Endothelial cell of umbilical vein (primary cell): ENCODE measurements around the gene GBF1. TPM values are rescaled to one million over a fixed set of nuclear protein-coding genes. Genes with fewer than 3 reads are reported as not detected.

ENCODE experiments used
- BruUV-seq: library from RNA; stranded (reverse); fragments of 400-500 nt; replicated peaks from 2 replicates; lab custom pipeline; 2021; lab: Mats Ljungman, UMichigan
- CTCF ChIA-PET: fragments of 300-600, 350-600 bp; sonication (Branson Sonifier 250); formaldehyde crosslinking; loops from one replicate; lab custom pipeline; 2021; ENCODE audit warnings: antibody characterized with exemption, inconsistent platforms; lab: Charles Lee
- POLR2A ChIA-PET: fragments of 300-600, 350-600 bp; sonication (Branson Sonifier 250); formaldehyde crosslinking; loops from one replicate; lab custom pipeline; 2021; ENCODE audit warnings: antibody characterized with exemption, inconsistent platforms; lab: Charles Lee
- DNase-seq: peaks from one replicate; pipeline ENCODE4 v3.0.0-alpha.2; 2011; ENCODE audit warnings: low read depth, low spot score
- FAIRE-seq: peaks from 2 replicates; lab custom pipeline; 2011; peaks lifted over from hg19 to GRCh38; lab: Jason Lieb, UNC
- H2AFZ ChIP-seq: 2 replicates; pipeline ENCODE4 v1.6.0; 2012; ENCODE audit warnings: low read depth, low read length, control low read depth, inconsistent platforms
- H3K27ac ChIP-seq: 2 replicates; pipeline ENCODE4 v1.5.1; 2011; ENCODE audit warnings: low read depth, mild to moderate bottlenecking, control low read depth, low read length, moderate library complexity; ENCODE audit not compliant: insufficient read depth
- H3K27me3 ChIP-seq, 2 experiments: 2 replicates each; pipeline versions ENCODE4 v1.6.0 to v1.6.1; 2011; ENCODE audit warnings: low read length in 2 of 2, mixed read lengths in 1 of 2; ENCODE audit not compliant: control insufficient read depth in 2 of 2, insufficient read depth in 2 of 2
- H3K36me3 ChIP-seq, 2 experiments: 2 replicates in 1 of 2; 3 replicates in 1 of 2; pipeline ENCODE4 v1.5.1; 2011; ENCODE audit warnings: low read length in 2 of 2, mild to moderate bottlenecking in 1 of 2, moderate library complexity in 1 of 2; ENCODE audit not compliant: control insufficient read depth in 2 of 2, insufficient read depth in 2 of 2; ENCODE audit errors: extremely low read depth in 1 of 2
- H3K4me1 ChIP-seq: 3 replicates; pipeline ENCODE4 v1.5.1; 2011; ENCODE audit warnings: mild to moderate bottlenecking, low read length; ENCODE audit not compliant: control insufficient read depth, insufficient read depth; ENCODE audit errors: extremely low read depth
- H3K4me2 ChIP-seq: 2 replicates; pipeline ENCODE4 v1.6.1; 2011; ENCODE audit warnings: low read length, control low read depth, mixed read lengths; ENCODE audit not compliant: insufficient read depth
- H3K4me3 ChIP-seq, 3 experiments: fragments of 200-600 bp in 1 of 3; sonication (generic), shearing (Covaris generic) in 1 of 3; replicated peaks in 1 of 3; 2 replicates each; pipeline ENCODE4 v1.5.1; 2011 to 2016; ENCODE audit warnings: control low read depth in 3 of 3, low read length in 3 of 3, mild to moderate bottlenecking in 2 of 3, inconsistent platforms in 1 of 3, low read depth in 1 of 3, moderate library complexity in 1 of 3; ENCODE audit not compliant: insufficient read depth in 1 of 3
- H3K79me2 ChIP-seq: 2 replicates; pipeline ENCODE4 v1.6.0; 2012; ENCODE audit warnings: low read length, inconsistent platforms; ENCODE audit not compliant: control insufficient read depth, insufficient read depth
- H3K9ac ChIP-seq: replicated peaks from 2 replicates; pipeline ENCODE3; 2011; ENCODE audit warnings: low read length, control low read depth; ENCODE audit not compliant: insufficient read depth; ENCODE audit errors: extremely low read depth
- H3K9me1 ChIP-seq: replicated peaks from 3 replicates; pipeline ENCODE4 v1.6.0; 2011; ENCODE audit warnings: mild to moderate bottlenecking, low read length; ENCODE audit not compliant: control insufficient read depth, insufficient read depth; ENCODE audit errors: extremely low read depth
- H3K9me3 ChIP-seq: replicated peaks from 2 replicates; pipeline ENCODE4 v1.5.1; 2012; ENCODE audit warnings: low read length, inconsistent platforms; ENCODE audit not compliant: control insufficient read depth, insufficient read depth
- H4K20me1 ChIP-seq: replicated peaks from 2 replicates; pipeline ENCODE3; 2011; ENCODE audit warnings: mild to moderate bottlenecking, low read length; ENCODE audit not compliant: control insufficient read depth, insufficient read depth; ENCODE audit errors: extremely low read depth
- EZH2 ChIP-seq: IDR thresholded peaks from 2 replicates; pipeline ENCODE4 v1.6.1; 2012; ENCODE audit warnings: borderline replicate concordance, low read depth, mild to moderate bottlenecking, moderate library complexity, low read length, inconsistent platforms; ENCODE audit not compliant: severe bottlenecking
- FOS ChIP-seq: IDR thresholded peaks from 2 replicates; pipeline ENCODE4 v1.6.1; 2011; ENCODE audit warnings: mild to moderate bottlenecking, low read length, moderate library complexity, borderline replicate concordance; ENCODE audit not compliant: insufficient read depth
- GATA2 ChIP-seq: IDR thresholded peaks from 2 replicates; pipeline ENCODE4 v1.7.0; 2011; ENCODE audit warnings: low read depth, mild to moderate bottlenecking, moderate library complexity, mixed read lengths, low read length; ENCODE audit not compliant: insufficient read length, insufficient read depth
- JUN ChIP-seq: IDR thresholded peaks from 2 replicates; pipeline ENCODE4 v1.6.1; 2011; ENCODE audit warnings: borderline replicate concordance, low read depth; ENCODE audit not compliant: insufficient read length, insufficient read depth
- MYC ChIP-seq: IDR thresholded peaks from one replicate; pipeline ENCODE4 v1.6.1; 2011; ENCODE audit warnings: mild to moderate bottlenecking, low read depth, low read length
- POLR2A ChIP-seq: IDR thresholded peaks from 2 replicates; pipeline ENCODE4 v1.6.1; 2012; ENCODE audit warnings: low read depth, mild to moderate bottlenecking, control low read depth, low read length
- POLR2AphosphoS5 ChIP-seq: IDR thresholded peaks from 2 replicates; pipeline ENCODE4 v1.6.1; 2012; ENCODE audit warnings: low read depth, mild to moderate bottlenecking, control low read depth, low read length, moderate library complexity; ENCODE audit not compliant: insufficient read depth
- dilution Hi-C: fragments of 300-500 bp; cut with MboI; formaldehyde crosslinking; loops from one replicate; pipeline ENCODE4 v1.15.0; 2019; ENCODE audit warnings: low sequenced_read_pairs; ENCODE audit not compliant: extremely low pct_ligation_motif_present
- intact Hi-C: fragments of 100-400 bp; cut with micrococcal nuclease; formaldehyde crosslinking; loops from one replicate; pipeline ENCODE4 v1.10.0; 2022
- polyA plus RNA-seq, 4 experiments: library from polyadenylated mRNA; depleted of rRNA in 3 of 4; stranded (reverse) in 3 of 4; unstranded in 1 of 4; fragments of >200 nt; gene quantifications; 2 replicates each; pipeline versions ENCODE4 v1.2.1 to v1.2.3, GENCODE V29; 2011 to 2012; ENCODE audit warnings: missing spikeins in 1 of 4
- total RNA-seq: library from RNA; stranded (reverse); gene quantifications from 2 replicates; pipeline ENCODE4 v1.2.3, GENCODE V29; 2021
- TF ChIP-seq, protein P1 (sequence below): IDR thresholded peaks from 2 replicates; pipeline ENCODE4 v1.6.1; 2011; ENCODE audit not compliant: insufficient read depth, insufficient read length
- TF ChIP-seq, protein P2 (sequence below), 2 donors: IDR thresholded peaks; 1 replicate in 1 of 2; 2 replicates in 1 of 2; pipeline ENCODE4 v1.5.1; 2011; ENCODE audit warnings: low read length in 2 of 2, mild to moderate bottlenecking in 2 of 2, moderate library complexity in 2 of 2, control low read depth in 1 of 2, inconsistent platforms in 1 of 2, low read depth in 1 of 2; ENCODE audit not compliant: insufficient read depth in 1 of 2; ENCODE audit errors: extremely low read depth in 1 of 2

GBF1 gene
- total and polyA plus RNA-seq, 2 donors (not counting 3 experiments of a cell fraction or from before 2014, with no cell fraction given) = 26.0 to 49.7 TPM

DNA sequence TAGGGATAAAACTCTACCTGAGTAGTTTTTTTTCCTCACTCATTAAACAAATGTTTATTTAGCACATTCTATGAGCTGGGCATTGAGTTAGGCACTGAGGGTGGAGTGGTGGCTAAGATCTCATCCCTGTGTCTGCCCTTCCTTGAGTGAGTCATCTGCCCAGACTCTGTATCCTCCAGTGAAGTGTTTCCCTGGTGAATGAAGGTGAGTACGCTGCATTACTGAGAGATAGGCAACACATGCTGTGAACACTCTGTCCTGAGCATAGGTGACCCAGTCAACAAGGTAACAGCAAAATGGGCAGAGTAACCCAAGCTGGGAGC, 9.8 kb upstream of the GBF1 start:
- no peaks in the 10 kb centered on the region for H3K79me2 ChIP-seq
- peaks cover 56 to 59% of the 10 kb centered on the region in 2 experiments for H3K27me3 ChIP-seq
- DNase-seq (no peak), FAIRE-seq (no peak)
- no peaks in the 10 kb centered on the region for H4K20me1 ChIP-seq
- H3K9me3 ChIP-seq = no peaks in the 10 kb centered on the region
- no peaks in the 10 kb centered on the region for H3K9me1 ChIP-seq
- no TSS peak for BruUV-seq
- H3K4me2 ChIP-seq = no peak overlapping the region
- H3K27ac ChIP-seq = no peak overlapping the region
- POLR2A ChIA-PET = interaction anchor here (0.5 kb wide), 1 partner anchor 168 kb away, joined by 4 read pairs; no protein-coding TSS in a partner anchor
- TF ChIP-seq, protein P1, sequence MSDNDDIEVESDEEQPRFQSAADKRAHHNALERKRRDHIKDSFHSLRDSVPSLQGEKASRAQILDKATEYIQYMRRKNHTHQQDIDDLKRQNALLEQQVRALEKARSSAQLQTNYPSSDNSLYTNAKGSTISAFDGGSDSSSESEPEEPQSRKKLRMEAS = no peak
- TF ChIP-seq POLR2A (no peak), FOS (no peak), EZH2 (no peak), POLR2AphosphoS5 (no peak), GATA2 (no peak), JUN (no peak), MYC (no peak)
- TF ChIP-seq, protein P2, sequence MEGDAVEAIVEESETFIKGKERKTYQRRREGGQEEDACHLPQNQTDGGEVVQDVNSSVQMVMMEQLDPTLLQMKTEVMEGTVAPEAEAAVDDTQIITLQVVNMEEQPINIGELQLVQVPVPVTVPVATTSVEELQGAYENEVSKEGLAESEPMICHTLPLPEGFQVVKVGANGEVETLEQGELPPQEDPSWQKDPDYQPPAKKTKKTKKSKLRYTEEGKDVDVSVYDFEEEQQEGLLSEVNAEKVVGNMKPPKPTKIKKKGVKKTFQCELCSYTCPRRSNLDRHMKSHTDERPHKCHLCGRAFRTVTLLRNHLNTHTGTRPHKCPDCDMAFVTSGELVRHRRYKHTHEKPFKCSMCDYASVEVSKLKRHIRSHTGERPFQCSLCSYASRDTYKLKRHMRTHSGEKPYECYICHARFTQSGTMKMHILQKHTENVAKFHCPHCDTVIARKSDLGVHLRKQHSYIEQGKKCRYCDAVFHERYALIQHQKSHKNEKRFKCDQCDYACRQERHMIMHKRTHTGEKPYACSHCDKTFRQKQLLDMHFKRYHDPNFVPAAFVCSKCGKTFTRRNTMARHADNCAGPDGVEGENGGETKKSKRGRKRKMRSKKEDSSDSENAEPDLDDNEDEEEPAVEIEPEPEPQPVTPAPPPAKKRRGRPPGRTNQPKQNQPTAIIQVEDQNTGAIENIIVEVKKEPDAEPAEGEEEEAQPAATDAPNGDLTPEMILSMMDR (IDR thresholded peaks at IDR 0.05; ENCODE audit: extremely low read depth in 1 of 2, insufficient read depth in 1 of 2, low read depth in 1 of 2, low read length in 2 of 2) = no peak
- H2AFZ ChIP-seq = no peak overlapping the region
- no peaks in the 10 kb centered on the region for H3K36me3 ChIP-seq
- H3K9ac ChIP-seq = no peak overlapping the region
- intact Hi-C loops (no loop called here), dilution Hi-C loops (loop anchor here (25.0 kb wide), 1 partner anchor 127 kb away; no protein-coding TSS in a partner anchor)
- no peak overlapping the region for H3K4me3 ChIP-seq
- CTCF ChIA-PET = interaction anchor here (1.6 to 17.3 kb wide), 5 partner anchors 15 to 168 kb away, joined by 4 to 1402 read pairs (median 6); no protein-coding TSS in a partner anchor
- peaks cover under 1% of the 10 kb centered on the region for H3K4me1 ChIP-seq
